Ishikawa (cell line): Measurements from ENCODE around the gene SCN8A.

Experiments
- CEBPB ChIP-seq: IDR thresholded peaks from 2 replicates; pipeline ENCODE4 v1.6.1; 2012
- CREB1 ChIP-seq: IDR thresholded peaks from 2 replicates; pipeline ENCODE4 v1.6.1; 2012; ENCODE audit warnings: low read depth
- EGR1 ChIP-seq: IDR thresholded peaks from 2 replicates; pipeline ENCODE4 v1.6.1; 2012
- EP300 ChIP-seq: IDR thresholded peaks from 2 replicates; pipeline ENCODE4 v1.6.1; 2012; ENCODE audit warnings: borderline replicate concordance
- MAX ChIP-seq: IDR thresholded peaks from 2 replicates; pipeline ENCODE4 v1.6.1; 2012
- NFIC ChIP-seq: IDR thresholded peaks from 2 replicates; pipeline ENCODE4 v1.6.1; 2012
- RAD21 ChIP-seq: IDR thresholded peaks from 2 replicates; pipeline ENCODE4 v1.6.1; 2012; ENCODE audit warnings: low read depth
- REST ChIP-seq: IDR thresholded peaks from 2 replicates; pipeline ENCODE4 v1.6.1; 2012; ENCODE audit warnings: low read depth, mild to moderate bottlenecking
- TAF1 ChIP-seq: IDR thresholded peaks from 2 replicates; pipeline ENCODE4 v1.6.1; 2012; ENCODE audit warnings: low read depth, mild to moderate bottlenecking
- TEAD4 ChIP-seq: IDR thresholded peaks from 2 replicates; pipeline ENCODE4 v1.6.1; 2012
- USF1 ChIP-seq: IDR thresholded peaks from 2 replicates; pipeline ENCODE4 v1.6.1; 2012
- YY1 ChIP-seq: IDR thresholded peaks from 2 replicates; pipeline ENCODE4 v1.6.1; 2012; ENCODE audit warnings: low read depth
- ZBTB7A ChIP-seq: IDR thresholded peaks from 2 replicates; pipeline ENCODE4 v1.6.1; 2012; ENCODE audit warnings: low read depth

GRCh38 chr12:51759175-51759574 lies 168.1 kb downstream of the SCN8A start:
- TF ChIP-seq CREB1: no peak
- TF ChIP-seq EGR1: no peak
- no peak for TF ChIP-seq MAX
- TF ChIP-seq EP300: no peak
- TF ChIP-seq TEAD4: no peak
- no peak for TF ChIP-seq CEBPB
- TF ChIP-seq REST: no peak
- no peak for TF ChIP-seq ZBTB7A
- TF ChIP-seq RAD21: no peak
- no peak for TF ChIP-seq TAF1
- no peak for TF ChIP-seq YY1
- TF ChIP-seq USF1: no peak
- TF ChIP-seq NFIC: no peak
